Astrocyte of the cerebellum (primary cell): ENCODE data around the gene CCR6.
A peak's percentile ranks its signal among the peaks of the same experiment; 100 is the strongest.
"Not testable (repeated sequence)": the region's sequence is repeated elsewhere in the genome, so short reads cannot be mapped to it uniquely, and the experiment has no call there.

Experiments used
- DNase-seq: peaks from one replicate; pipeline ENCODE4 v3.0.0-alpha.2; 2011; ENCODE audit warnings: low read depth
- H3K4me3 ChIP-seq: 2 replicates; pipeline ENCODE4 v1.5.1; 2011; ENCODE audit warnings: mild to moderate bottlenecking, low read depth, low read length, moderate library complexity
- CTCF ChIP-seq: IDR thresholded peaks from 2 replicates; pipeline ENCODE4 v1.5.1; 2012; ENCODE audit warnings: low read length, low read depth, moderate library complexity, mild to moderate bottlenecking; ENCODE audit errors: missing control alignments
- in situ Hi-C: cut with HindIII; loops from 2 replicates; pipeline ENCODE4 v1.10.0; 2017; ENCODE audit warnings: low sequenced_read_pairs

Gene CCR6

GRCh38 chr6:167182913-167183314 is 60.0 kb downstream of the CCR6 start:
- TF ChIP-seq CTCF: peak; percentile 30
- DNase-seq, H3K4me3 ChIP-seq, in situ Hi-C loops: not testable (repeated sequence)

GRCh38 chr6:167185101-167185500 is 62.2 kb downstream of the CCR6 start:
- DNase-seq, in situ Hi-C loops, H3K4me3 ChIP-seq: not testable (repeated sequence)

GRCh38 chr6:167187275-167187674 is 64.4 kb downstream of the CCR6 start:
- H3K4me3 ChIP-seq, in situ Hi-C loops, DNase-seq: not testable (repeated sequence)
